Breast epithelium (tissue), 4 donors: ENCODE measurements around the gene LRRC74B. TPM values are rescaled to one million over a fixed set of nuclear protein-coding genes. Genes with fewer than 3 reads are reported as not detected.

Experiments
- DNase-seq, 2 donors: peaks; one replicate each; pipeline ENCODE4 v3.0.0-alpha.2; 2019; ENCODE audit warnings: low spot score in 2 of 2
- H3K27ac ChIP-seq, 2 donors: fragments of 200-600 bp; sonication (generic) in 1 of 2; one replicate each; pipeline ENCODE4 v1.5.1; 2016 to 2019; ENCODE audit warnings: mild to moderate bottlenecking in 1 of 2
- H3K27me3 ChIP-seq, 2 donors: fragments of 200-600 bp; sonication (generic) in 1 of 2; one replicate each; pipeline versions ENCODE4 v1.5.1 to v1.6.0; 2017 to 2019; ENCODE audit warnings: control low read depth in 1 of 2, mild to moderate bottlenecking in 1 of 2
- H3K36me3 ChIP-seq: fragments of 200-600 bp; one replicate; pipeline ENCODE4 v1.5.1; 2019
- H3K4me1 ChIP-seq, 2 donors: fragments of 200-600 bp; sonication (generic); one replicate each; pipeline ENCODE4 v1.5.1; 2016 to 2019; ENCODE audit warnings: control low read depth in 1 of 2
- H3K4me3 ChIP-seq, 3 donors: fragments of 200-600 bp; sonication (generic); 1 replicate in 2 of 3; 2 replicates in 1 of 3; pipeline ENCODE4 v1.5.1; 2016 to 2019; ENCODE audit warnings: mild to moderate bottlenecking in 3 of 3, moderate library complexity in 2 of 3
- H3K9me3 ChIP-seq, 2 donors: fragments of 200-600 bp; sonication (generic) in 1 of 2; one replicate each; pipeline ENCODE4 v1.5.1; 2016 to 2019; ENCODE audit warnings: control low read depth in 1 of 2
- CTCF ChIP-seq, 3 donors: fragments of 450-650 bp; IDR thresholded peaks; one replicate each; pipeline ENCODE4 v1.5.1; 2016 to 2017; ENCODE audit warnings: antibody characterized with exemption in 3 of 3, mild to moderate bottlenecking in 3 of 3, moderate library complexity in 3 of 3
- POLR2A ChIP-seq: fragments of 450-650 bp; IDR thresholded peaks from one replicate; pipeline ENCODE4 v1.6.1; 2016; ENCODE audit warnings: antibody characterized with exemption, mild to moderate bottlenecking, moderate library complexity
- POLR2AphosphoS5 ChIP-seq, 3 donors: sonication (generic); formaldehyde crosslinking; IDR thresholded peaks; one replicate each; pipeline ENCODE4 v1.6.1; 2017; ENCODE audit warnings: antibody characterized with exemption in 3 of 3
- intact Hi-C: fragments of 100-400 bp; cut with DNase I; formaldehyde crosslinking; loops from one replicate; pipeline ENCODE4 v1.15.1; 2023; ENCODE audit warnings: low total_unique reads
- total RNA-seq, 3 donors: library from RNA; depleted of rRNA; stranded (reverse); fragments of >200 nt; gene quantifications; one replicate each; pipeline ENCODE4 v1.1.0, GENCODE V29; 2016

LRRC74B gene
- total RNA-seq, 3 donors from 2014 or later, result not detected

- H3K9me3 ChIP-seq, result no peaks in the 10 kb centered on the region
- intact Hi-C loops, result no loop called here
- TF ChIP-seq CTCF (IDR thresholded peaks at IDR 0.05) (no peak), POLR2A (no peak), POLR2AphosphoS5 (IDR thresholded peaks at IDR 0.05) (no peak)
Measured at GRCh38 chr22:21016644-21017420, 28.9 kb upstream of the LRRC74B start.

DNA sequence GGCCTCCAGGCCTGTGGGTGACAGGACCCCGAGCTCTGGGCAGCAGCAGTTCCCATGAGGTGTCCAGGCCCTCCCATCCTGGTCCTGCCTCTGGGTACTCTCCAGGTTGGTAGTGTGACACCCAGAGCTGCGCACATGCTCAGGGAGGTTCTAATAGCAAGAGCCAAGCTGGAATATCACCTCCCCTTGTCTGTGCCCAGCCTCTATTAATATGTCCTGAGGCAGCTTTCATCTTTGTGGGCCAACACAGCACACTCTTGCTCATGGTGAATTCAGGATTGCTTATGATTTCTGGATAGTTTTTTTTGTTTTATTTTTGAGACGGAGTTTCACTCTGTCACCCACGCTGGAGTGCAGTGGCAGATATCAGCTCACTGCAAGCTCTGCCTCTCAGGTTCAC is 27.4 kb upstream of the LRRC74B start:
- no peak for TF ChIP-seq POLR2A
- Histone ChIP-seq H3K4me3 (no peak overlapping the region), H3K9me3 (no peaks in the 10 kb centered on the region), H3K27ac (no peak overlapping the region), H3K36me3 (no peaks in the 10 kb centered on the region), H3K4me1 (peaks cover 7 to 8% of the 10 kb centered on the region in 2 donors), H3K27me3 (no peaks in the 10 kb centered on the region)
- intact Hi-C loops, result no loop called here
- DNase-seq, result no peak

More at GRCh38 chr22:21016644-21017420, 28.9 kb upstream of the LRRC74B start:
- no peak for DNase-seq
- no peak overlapping the region for H3K27ac ChIP-seq
- no peak overlapping the region for H3K4me3 ChIP-seq
- no peaks in the 10 kb centered on the region for H3K27me3 ChIP-seq
- H3K36me3 ChIP-seq, result no peaks in the 10 kb centered on the region
- H3K4me1 ChIP-seq, result peaks cover 7 to 8% of the 10 kb centered on the region in 2 donors

GRCh38 chr22:21020802-21021429 is 24.8 kb upstream of the LRRC74B start:
- no peaks in the 10 kb centered on the region for H3K4me1 ChIP-seq
- H3K36me3 ChIP-seq, result no peaks in the 10 kb centered on the region
- no peaks in the 10 kb centered on the region for H3K27me3 ChIP-seq
- intact Hi-C loops, result no loop called here
- no peaks in the 10 kb centered on the region for H3K9me3 ChIP-seq
- no peak overlapping the region for H3K4me3 ChIP-seq
- no peak overlapping the region for H3K27ac ChIP-seq
- no peak for DNase-seq
- no peak for TF ChIP-seq CTCF (IDR thresholded peaks at IDR 0.05)
- TF ChIP-seq POLR2AphosphoS5 (IDR thresholded peaks at IDR 0.05), result no peak
- no peak for TF ChIP-seq POLR2A

GRCh38 chr22:21022507-21022906 is 23.2 kb upstream of the LRRC74B start:
- H3K9me3 ChIP-seq, result no peaks in the 10 kb centered on the region
- no peaks in the 10 kb centered on the region for H3K27me3 ChIP-seq
- no peak overlapping the region for H3K27ac ChIP-seq
- H3K4me3 ChIP-seq, result no peak overlapping the region
- intact Hi-C loops, result no loop called here
- no peak for DNase-seq
- no peaks in the 10 kb centered on the region for H3K4me1 ChIP-seq
- TF ChIP-seq POLR2A, result no peak
- no peak for TF ChIP-seq CTCF (IDR thresholded peaks at IDR 0.05)
- no peak for TF ChIP-seq POLR2AphosphoS5 (IDR thresholded peaks at IDR 0.05)
- no peaks in the 10 kb centered on the region for H3K36me3 ChIP-seq

DNA sequence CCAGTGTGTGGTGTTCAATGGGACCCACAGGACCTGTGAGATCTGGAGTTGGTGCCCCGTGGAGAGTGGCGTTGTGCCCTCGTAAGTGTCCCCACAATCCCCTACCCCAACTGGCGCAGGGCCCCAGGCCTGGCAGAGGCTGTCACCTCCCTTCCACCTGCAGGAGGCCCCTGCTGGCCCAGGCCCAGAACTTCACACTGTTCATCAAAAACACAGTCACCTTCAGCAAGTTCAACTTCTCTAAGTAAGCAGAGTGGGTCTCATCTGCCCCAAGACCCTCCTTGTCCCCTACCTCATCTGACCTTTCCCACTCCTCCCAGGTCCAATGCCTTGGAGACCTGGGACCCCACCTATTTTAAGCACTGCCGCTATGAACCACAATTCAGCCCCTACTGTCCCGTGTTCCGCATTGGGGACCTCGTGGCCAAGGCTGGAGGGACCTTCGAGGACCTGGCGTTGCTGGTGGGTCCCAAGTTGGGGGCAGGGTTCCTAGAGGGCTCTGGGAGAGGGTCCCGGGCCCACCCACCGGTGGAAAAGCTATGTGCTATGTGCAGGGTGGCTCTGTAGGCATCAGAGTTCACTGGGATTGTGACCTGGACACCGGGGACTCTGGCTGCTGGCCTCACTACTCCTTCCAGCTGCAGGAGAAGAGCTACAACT is 22.7 kb upstream of the LRRC74B start:
- H3K36me3 ChIP-seq, result no peaks in the 10 kb centered on the region
- intact Hi-C loops, result no loop called here
- H3K4me1 ChIP-seq, result no peaks in the 10 kb centered on the region
- no peaks in the 10 kb centered on the region for H3K9me3 ChIP-seq
- no peaks in the 10 kb centered on the region for H3K27me3 ChIP-seq
- TF ChIP-seq POLR2AphosphoS5 (IDR thresholded peaks at IDR 0.05), result no peak
- no peak for TF ChIP-seq POLR2A
- no peak for TF ChIP-seq CTCF (IDR thresholded peaks at IDR 0.05)
- H3K27ac ChIP-seq, result no peak overlapping the region
- H3K4me3 ChIP-seq, result no peak overlapping the region
- no peak for DNase-seq
